GM10266 (cell line): ENCODE measurements around the gene PARP9.
"Not testable (repeated sequence)": the region's sequence is repeated elsewhere in the genome, so short reads cannot be mapped to it uniquely, and the experiment has no call there.

Source experiments
- DNase-seq: peaks from one replicate; pipeline ENCODE4 v3.0.0; 2012; ENCODE audit errors: extremely low spot score
- TF ChIP-seq, protein P1 (sequence below): IDR thresholded peaks from 2 replicates; pipeline ENCODE4 v1.5.1; 2012; ENCODE audit warnings: mild to moderate bottlenecking, low read depth; ENCODE audit not compliant: control insufficient read depth, insufficient read depth; ENCODE audit errors: missing control alignments

PARP9 gene

DNA sequence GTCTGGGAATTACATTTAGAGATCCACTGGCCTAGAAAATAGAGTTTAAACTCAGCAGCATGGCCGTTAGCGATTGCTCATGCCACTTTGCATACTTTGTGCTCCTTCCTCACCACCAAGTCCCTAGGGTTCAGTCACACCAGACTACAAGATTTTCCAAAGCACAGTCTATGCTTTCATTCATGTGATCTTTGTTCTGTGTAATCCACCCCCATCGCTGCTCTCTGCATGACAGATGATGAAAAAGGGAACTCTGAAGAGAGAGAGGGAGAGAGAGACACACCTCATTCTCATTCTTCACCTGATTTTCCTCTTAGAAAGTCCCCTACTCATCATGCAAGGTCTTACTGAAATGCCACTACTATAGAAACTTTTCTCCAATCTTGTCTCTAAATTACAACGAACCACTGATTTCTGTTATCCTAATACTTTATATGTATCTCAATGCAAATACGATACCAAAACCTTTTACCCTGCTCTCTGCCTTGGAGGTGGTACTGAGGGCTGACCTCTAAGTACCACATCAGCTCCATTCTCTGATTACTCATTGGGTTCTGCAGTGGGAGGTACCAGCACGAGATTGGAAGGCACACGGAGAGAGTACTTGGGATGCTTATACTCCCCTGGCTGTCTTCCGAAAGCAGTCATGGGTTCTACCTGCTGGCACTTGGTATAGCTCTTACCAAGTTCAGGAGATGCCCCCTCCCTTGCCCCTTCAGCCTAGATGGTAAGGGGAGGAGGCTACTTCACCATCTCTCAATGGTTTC, 12.3 kb upstream of the PARP9 start:
- DNase-seq, result peak; percentile 79

DNA sequence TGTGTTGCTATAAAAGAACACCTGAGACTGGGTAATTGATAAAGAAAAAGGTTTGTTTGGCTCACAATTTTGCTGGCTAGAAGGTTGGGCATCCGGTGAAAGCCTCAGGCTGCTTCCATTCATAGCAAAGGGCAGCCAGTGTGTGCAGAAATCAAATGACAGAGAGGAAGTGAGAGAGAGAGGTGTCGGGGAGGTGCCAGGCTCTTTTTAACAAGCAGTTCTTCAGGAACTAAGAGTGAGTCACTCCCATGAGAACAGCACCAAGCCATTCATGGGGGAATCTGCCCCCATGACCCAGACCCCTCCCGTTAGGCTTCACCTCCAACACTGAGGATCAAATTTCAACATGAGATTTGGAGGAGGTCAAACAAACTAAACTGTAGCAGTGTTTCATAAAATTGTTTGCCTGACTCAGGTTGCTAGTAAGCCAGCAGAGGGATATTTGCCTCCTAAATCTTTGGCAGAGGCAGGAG, 8.9 kb upstream of the PARP9 start:
- TF ChIP-seq, protein P1, sequence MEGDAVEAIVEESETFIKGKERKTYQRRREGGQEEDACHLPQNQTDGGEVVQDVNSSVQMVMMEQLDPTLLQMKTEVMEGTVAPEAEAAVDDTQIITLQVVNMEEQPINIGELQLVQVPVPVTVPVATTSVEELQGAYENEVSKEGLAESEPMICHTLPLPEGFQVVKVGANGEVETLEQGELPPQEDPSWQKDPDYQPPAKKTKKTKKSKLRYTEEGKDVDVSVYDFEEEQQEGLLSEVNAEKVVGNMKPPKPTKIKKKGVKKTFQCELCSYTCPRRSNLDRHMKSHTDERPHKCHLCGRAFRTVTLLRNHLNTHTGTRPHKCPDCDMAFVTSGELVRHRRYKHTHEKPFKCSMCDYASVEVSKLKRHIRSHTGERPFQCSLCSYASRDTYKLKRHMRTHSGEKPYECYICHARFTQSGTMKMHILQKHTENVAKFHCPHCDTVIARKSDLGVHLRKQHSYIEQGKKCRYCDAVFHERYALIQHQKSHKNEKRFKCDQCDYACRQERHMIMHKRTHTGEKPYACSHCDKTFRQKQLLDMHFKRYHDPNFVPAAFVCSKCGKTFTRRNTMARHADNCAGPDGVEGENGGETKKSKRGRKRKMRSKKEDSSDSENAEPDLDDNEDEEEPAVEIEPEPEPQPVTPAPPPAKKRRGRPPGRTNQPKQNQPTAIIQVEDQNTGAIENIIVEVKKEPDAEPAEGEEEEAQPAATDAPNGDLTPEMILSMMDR, result no peak
- DNase-seq, result peak; percentile 50

More for the DNA sequence above, 12.3 kb upstream of the PARP9 start:
- TF ChIP-seq, protein P1, result no peak

DNA sequence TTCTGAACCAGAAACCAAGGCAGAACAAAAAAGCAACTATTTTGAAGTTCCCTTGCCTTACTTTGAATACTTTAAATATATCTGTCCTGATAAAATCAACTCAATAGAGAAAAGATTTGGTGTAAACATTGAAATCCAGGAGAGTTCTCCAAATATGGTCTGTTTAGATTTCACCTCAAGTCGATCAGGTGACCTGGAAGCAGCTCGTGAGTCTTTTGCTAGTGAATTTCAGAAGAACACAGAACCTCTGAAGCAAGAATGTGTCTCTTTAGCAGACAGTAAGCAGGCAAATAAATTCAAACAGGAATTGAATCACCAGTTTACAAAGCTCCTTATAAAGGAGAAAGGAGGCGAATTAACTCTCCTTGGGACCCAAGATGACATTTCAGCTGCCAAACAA, 4.7 kb upstream of the PARP9 start:
- TF ChIP-seq, protein P1, result no peak
- DNase-seq, result no peak

DNA sequence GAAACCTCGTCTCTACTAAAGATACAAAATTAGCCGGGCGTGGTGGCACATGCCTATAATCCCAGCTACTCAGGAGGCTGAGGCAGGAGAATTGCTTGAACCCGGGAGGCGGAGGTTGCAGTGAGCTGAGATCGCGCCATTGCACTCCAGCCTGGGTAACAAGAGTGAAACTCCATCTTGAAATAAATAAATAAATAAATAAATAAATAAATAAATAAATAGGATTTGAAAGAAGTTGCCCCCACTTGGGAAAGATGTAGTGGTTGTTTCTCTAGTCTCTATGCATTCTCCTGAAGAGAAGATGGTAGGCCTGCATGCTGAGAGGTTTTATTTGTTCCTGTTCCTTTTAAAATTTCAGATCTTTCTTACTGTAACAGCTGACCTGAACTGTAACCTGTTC, 4.0 kb upstream of the PARP9 start:
- DNase-seq, result not testable (repeated sequence)

DNA sequence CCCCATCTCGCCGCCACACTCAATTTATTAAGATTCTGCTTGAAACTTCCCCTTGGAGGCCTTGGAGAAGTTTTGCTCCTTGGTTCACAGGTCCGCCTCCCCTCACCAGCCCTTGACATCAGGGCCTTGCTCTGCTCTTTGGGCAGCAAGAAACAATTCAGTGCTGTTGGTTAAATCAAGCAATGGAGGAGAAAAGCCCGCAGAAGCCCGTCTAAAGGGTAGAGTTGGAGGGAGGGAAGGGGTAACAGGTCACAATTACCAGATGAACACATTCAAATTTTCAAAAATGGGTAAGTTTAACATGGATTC, 429 bp downstream of the PARP9 start:
- no peak for DNase-seq
- TF ChIP-seq, protein P1, result no peak

DNA sequence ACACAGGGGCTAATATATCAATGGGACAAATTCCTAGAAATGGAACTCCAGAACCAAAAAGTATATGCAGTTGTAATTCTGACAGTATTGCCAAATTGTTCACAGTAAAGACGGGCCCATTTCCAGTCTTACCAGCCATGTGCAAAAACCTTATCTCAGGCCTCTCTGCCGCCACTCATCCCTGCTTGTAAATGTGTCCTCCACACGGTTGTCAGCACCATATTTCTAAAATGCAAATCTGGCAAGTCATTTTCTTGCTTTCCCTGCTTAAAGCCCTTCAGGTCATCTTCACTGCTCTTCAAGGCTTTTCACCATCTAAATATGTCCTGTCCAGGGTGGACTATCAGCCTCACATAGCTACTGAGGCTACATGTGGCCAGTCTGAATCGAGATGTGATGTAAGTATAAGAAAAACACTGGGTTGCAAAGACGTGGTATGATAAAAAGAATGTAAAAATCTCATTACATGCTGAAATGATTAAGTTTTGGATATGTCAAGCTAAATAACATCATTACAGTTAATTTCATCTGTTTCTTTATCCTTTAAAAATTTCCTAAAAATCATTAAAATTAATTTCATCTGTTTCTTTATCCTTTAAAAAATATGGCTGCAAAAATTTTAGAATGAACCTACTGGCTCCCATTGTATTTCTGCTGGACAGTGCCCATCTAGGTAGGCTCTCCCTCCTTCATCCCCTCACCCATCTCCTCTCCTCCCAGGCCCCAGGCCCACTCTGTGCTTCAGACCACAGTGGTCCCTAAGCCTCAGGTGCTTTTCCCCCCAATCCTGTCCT, 980 bp downstream of the PARP9 start:
- peak; percentile 19 for DNase-seq

DNA sequence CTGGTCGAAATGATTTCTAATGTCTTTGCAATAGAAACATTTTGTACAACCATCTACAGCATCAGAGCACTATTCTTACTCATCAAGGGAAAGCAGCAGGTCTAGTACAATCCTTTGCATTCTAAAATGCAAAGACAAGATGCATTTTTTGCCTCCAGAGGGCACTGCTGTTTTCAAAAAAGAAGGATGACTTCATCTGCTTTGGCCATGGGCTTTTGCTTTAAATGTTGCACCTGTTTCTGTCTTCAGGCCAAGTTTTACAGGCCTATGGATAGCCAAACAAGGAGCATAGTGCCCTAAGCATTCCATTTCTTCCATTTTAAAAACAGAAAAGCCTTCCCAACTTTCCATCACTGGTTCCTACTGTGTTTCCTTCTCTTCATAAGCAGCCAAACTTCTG, 3.4 kb downstream of the PARP9 start:
- TF ChIP-seq, protein P1, result peak; percentile 66
- DNase-seq, result peak; percentile 76

More for the DNA sequence above, 980 bp downstream of the PARP9 start:
- TF ChIP-seq, protein P1, result no peak
